Upper lobe of left lung (tissue), 6 donors: ENCODE measurements around the gene TBC1D17. TPM values are rescaled to one million over a fixed set of nuclear protein-coding genes. Genes with fewer than 3 reads are reported as not detected.

Experiments used
- ATAC-seq, 2 donors: fragments of 200-7000 bp; cut with Tn5 transposase; one replicate each; pipeline ENCODE4 v1.9.1; 2022; ENCODE audit warnings: mild to moderate bottlenecking in 2 of 2, moderate library complexity in 2 of 2; ENCODE audit not compliant: low FRiP score in 2 of 2
- DNase-seq, 2 donors: peaks; one replicate each; pipeline ENCODE4 v3.0.0-alpha.2; 2019 to 2020
- H3K27ac ChIP-seq, 4 donors: fragments of 200-600 bp; sonication (generic); one replicate each; pipeline ENCODE4 v1.5.1; 2016 to 2019
- H3K27me3 ChIP-seq, 4 donors: fragments of 200-600 bp; sonication (generic); one replicate each; pipeline ENCODE4 v1.5.1; 2017 to 2019
- H3K36me3 ChIP-seq, 4 donors: fragments of 200-600 bp; sonication (generic); one replicate each; pipeline ENCODE4 v1.5.1; 2016 to 2019
- H3K4me1 ChIP-seq, 4 donors: fragments of 200-600 bp; sonication (generic); one replicate each; pipeline ENCODE4 v1.5.1; 2018 to 2019
- H3K4me3 ChIP-seq, 4 donors: fragments of 200-600 bp; sonication (generic); one replicate each; pipeline ENCODE4 v1.5.1; 2017 to 2019; ENCODE audit warnings: mild to moderate bottlenecking in 2 of 4, moderate library complexity in 1 of 4
- H3K9me3 ChIP-seq, 4 donors: fragments of 200-600 bp; sonication (generic); one replicate each; pipeline ENCODE4 v1.5.1; 2018 to 2019
- EP300 ChIP-seq, 4 donors: sonication (generic); formaldehyde crosslinking; IDR thresholded peaks; one replicate each; pipeline ENCODE4 v1.5.1; 2017; ENCODE audit warnings: antibody characterized with exemption in 4 of 4, control low read depth in 2 of 4
- POLR2A ChIP-seq, 4 donors: fragments of 450-650 bp; IDR thresholded peaks; one replicate each; pipeline ENCODE4 v1.5.1; 2016 to 2017; ENCODE audit warnings: antibody characterized with exemption in 4 of 4, mild to moderate bottlenecking in 2 of 4
- POLR2AphosphoS5 ChIP-seq, 2 donors: sonication (generic); formaldehyde crosslinking; IDR thresholded peaks; one replicate each; pipeline ENCODE4 v1.5.1; 2017; ENCODE audit warnings: antibody characterized with exemption in 2 of 2
- WGBS, 2 donors: methylation state at CpG; one replicate each; pipeline ENCODE4 v1.1.5; 2017 to 2018; 5-methylcytosine and 5-hydroxymethylcytosine counted together
- total RNA-seq, 6 donors: library from RNA; depleted of rRNA in 4 of 6; stranded (reverse); fragments of >200 nt in 4 of 6; gene quantifications; one replicate each; pipeline versions ENCODE4 v1.1.0 to v1.2.1, GENCODE V29; 2016 to 2021
- TF ChIP-seq, protein P1 (sequence below), 6 experiments: fragments of 450-650 bp in 4 of 6; fragments of 200-600 bp in 2 of 6; sonication (generic) in 2 of 6; IDR thresholded peaks; one replicate each; pipeline ENCODE4 v1.5.1; 2016 to 2019; ENCODE audit warnings: antibody characterized with exemption in 6 of 6
- donor health status: DM: no; HTN: no; CAD: no; lungs with moderate emphysema.
- donor health status: DM: no; HTN: yes; CAD: no; lungs with severe emphysema.

The TBC1D17 gene
- total RNA-seq, 6 donors from 2014 or later = 22.9 to 140 (median 61.2) TPM

DNA sequence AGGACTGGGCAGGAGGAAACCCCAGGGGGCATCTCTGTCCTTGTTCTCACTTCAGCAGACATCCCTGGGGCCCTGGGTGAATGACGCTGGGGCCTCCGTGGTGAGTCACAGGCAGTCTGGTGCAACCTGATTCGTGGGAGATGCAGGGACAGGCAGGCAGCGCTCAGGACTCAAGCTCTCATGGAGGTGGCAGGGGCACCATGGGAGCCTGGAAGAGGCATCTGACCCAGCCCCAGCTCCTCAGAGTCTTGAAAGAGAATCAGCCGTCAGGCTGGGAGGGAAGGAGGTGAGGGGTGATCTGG lies 40.5 kb upstream of the TBC1D17 start:
- H3K4me1 ChIP-seq = peaks cover 0 to 2% (median 0%) of the 10 kb centered on the region in 4 donors
- DNase-seq (no peak), ATAC-seq (no peak)
- H3K27ac ChIP-seq = no peak overlapping the region
- peaks cover 15 to 93% (median 78%) of the 10 kb centered on the region in 4 donors for H3K36me3 ChIP-seq
- H3K9me3 ChIP-seq = no peaks in the 10 kb centered on the region
- WGBS, 2 donors = 88 to 97% methylated on average over 2 to 5 of the region's 5 CpGs
- no peaks in the 10 kb centered on the region for H3K27me3 ChIP-seq
- TF ChIP-seq EP300 (IDR thresholded peaks at IDR 0.05) (no peak), POLR2A (IDR thresholded peaks at IDR 0.05) (no peak), POLR2AphosphoS5 (IDR thresholded peaks at IDR 0.05) (no peak)
- TF ChIP-seq, protein P1, sequence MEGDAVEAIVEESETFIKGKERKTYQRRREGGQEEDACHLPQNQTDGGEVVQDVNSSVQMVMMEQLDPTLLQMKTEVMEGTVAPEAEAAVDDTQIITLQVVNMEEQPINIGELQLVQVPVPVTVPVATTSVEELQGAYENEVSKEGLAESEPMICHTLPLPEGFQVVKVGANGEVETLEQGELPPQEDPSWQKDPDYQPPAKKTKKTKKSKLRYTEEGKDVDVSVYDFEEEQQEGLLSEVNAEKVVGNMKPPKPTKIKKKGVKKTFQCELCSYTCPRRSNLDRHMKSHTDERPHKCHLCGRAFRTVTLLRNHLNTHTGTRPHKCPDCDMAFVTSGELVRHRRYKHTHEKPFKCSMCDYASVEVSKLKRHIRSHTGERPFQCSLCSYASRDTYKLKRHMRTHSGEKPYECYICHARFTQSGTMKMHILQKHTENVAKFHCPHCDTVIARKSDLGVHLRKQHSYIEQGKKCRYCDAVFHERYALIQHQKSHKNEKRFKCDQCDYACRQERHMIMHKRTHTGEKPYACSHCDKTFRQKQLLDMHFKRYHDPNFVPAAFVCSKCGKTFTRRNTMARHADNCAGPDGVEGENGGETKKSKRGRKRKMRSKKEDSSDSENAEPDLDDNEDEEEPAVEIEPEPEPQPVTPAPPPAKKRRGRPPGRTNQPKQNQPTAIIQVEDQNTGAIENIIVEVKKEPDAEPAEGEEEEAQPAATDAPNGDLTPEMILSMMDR (IDR thresholded peaks at IDR 0.05) = no peak
- no peak overlapping the region for H3K4me3 ChIP-seq

DNA sequence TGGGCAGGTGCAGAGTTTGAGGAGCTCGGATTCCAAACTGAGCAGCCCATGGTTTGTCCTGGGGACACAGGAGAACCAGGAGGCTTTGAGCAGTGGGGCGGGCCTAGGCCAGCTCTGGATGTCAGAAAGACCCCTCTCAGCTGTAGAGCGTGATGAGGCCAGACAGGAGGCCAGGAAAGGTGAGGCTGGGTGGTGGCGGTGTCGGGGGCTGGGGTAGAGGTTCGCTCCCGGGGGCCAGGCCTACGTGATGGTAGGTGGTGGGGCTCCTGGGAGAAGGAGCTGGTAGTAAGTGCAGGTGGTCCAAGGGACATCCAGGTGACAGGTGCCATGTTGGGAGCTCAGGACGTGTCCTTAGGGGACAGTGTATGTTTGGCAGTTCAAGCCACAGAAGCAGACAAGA lies 40.1 kb upstream of the TBC1D17 start:
- Histone ChIP-seq H3K36me3 (peaks cover 10 to 88% (median 74%) of the 10 kb centered on the region in 4 donors), H3K4me3 (no peak overlapping the region), H3K27me3 (no peaks in the 10 kb centered on the region), H3K4me1 (no peaks in the 10 kb centered on the region), H3K9me3 (no peaks in the 10 kb centered on the region), H3K27ac (no peak overlapping the region)
- WGBS, 2 donors = 94 to 99% methylated on average over 7 to 9 of the region's 9 CpGs
- TF ChIP-seq POLR2AphosphoS5 (IDR thresholded peaks at IDR 0.05) = no peak
- no peak for TF ChIP-seq POLR2A (IDR thresholded peaks at IDR 0.05)
- TF ChIP-seq EP300 (IDR thresholded peaks at IDR 0.05) = no peak
- TF ChIP-seq, protein P1 (IDR thresholded peaks at IDR 0.05) = no peak
- DNase-seq (no peak), ATAC-seq (no peak)

DNA sequence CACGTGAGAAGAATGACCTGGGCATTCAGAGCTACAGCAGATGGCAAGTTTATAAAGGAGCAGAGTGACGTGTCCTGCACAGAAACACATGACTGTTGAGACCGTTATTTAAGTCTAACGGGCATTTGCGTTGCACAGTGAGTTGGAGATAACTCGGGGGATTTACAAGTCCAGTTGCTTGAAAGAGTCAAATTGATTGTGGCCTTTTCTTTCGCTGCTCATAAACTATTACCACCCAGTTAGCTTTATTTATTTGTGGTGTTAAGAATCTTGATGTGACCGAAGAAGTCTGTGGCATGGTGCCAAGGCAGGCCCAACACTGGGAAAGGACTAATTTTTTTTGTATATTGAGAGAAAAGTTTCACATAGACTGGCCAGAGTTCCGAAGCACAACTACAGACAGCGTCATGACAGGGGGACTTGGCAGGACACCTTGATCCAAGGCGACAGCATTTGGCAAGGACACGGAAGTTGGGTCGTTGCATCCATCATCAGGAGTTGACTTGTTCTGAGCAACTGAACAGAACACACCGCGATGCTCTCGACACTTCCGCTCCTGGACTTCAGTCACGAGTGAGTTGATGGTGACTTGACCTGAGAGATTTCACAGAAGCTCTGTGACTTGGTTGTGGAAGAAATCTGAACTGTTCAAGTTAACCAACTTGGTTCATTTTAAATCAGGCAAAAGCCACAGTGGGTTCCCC lies 38.5 kb upstream of the TBC1D17 start:
- TF ChIP-seq POLR2A (IDR thresholded peaks at IDR 0.05) = no peak
- Histone ChIP-seq H3K4me3 (no peak overlapping the region), H3K36me3 (peaks cover 8 to 72% (median 59%) of the 10 kb centered on the region in 4 donors), H3K27ac (no peak overlapping the region), H3K4me1 (no peaks in the 10 kb centered on the region), H3K27me3 (no peaks in the 10 kb centered on the region), H3K9me3 (no peaks in the 10 kb centered on the region)
- ATAC-seq = no peak
- 88 to 89% methylated on average over 18 of the region's 18 CpGs for WGBS, 2 donors
- no peak for DNase-seq

DNA sequence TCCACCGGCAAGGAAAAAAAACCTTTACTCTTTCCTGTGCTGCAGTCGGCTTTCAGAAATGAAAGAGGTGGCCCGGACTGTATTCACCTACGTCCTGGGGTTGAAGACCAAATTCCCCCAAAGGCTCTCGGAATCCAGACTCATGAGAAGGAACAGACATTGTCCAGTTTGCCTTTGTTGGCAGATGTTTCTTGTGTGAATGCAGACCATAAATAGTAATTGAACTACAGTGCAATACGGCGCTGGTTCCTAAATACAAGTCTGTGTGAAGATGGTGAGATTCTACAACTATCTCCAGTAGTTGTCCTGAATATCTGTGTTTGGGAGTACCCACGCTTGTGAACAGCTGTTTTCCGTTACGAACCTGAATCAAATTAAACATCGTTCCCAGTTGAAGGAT lies 37.8 kb upstream of the TBC1D17 start:
- H3K4me3 ChIP-seq = no peak overlapping the region
- ATAC-seq (no peak), DNase-seq (no peak)
- no peak overlapping the region for H3K27ac ChIP-seq
- TF ChIP-seq POLR2A (IDR thresholded peaks at IDR 0.05) (no peak), POLR2AphosphoS5 (IDR thresholded peaks at IDR 0.05) (no peak), EP300 (IDR thresholded peaks at IDR 0.05) (no peak)
- TF ChIP-seq, protein P1 (IDR thresholded peaks at IDR 0.05) = no peak
- WGBS, 2 donors = 89 to 95% methylated on average over 11 of the region's 11 CpGs
- no peaks in the 10 kb centered on the region for H3K4me1 ChIP-seq
- no peaks in the 10 kb centered on the region for H3K9me3 ChIP-seq
- H3K36me3 ChIP-seq = peaks cover 7 to 65% (median 52%) of the 10 kb centered on the region in 4 donors
- no peaks in the 10 kb centered on the region for H3K27me3 ChIP-seq

DNA sequence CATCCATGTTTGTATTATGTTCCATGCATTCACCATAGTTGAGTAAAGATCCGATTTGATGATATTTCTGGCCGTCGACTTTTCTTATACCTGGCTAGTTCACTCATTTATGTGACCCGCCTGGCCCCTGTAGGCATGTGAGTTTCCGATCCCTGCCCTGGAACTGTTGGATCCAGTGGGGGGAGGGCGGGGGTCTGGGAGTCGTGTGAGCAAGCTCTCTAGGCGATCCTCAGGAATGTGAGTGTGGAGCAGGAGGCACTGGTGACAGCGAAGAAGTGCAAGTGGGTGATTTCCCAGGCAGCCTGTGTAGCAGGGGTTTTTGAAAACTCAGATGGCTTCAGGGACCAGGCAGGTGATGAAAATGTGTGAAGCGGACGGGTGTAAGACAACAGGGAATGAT lies 37.2 kb upstream of the TBC1D17 start:
- no peaks in the 10 kb centered on the region for H3K4me1 ChIP-seq
- H3K36me3 ChIP-seq = peaks cover 3 to 59% (median 46%) of the 10 kb centered on the region in 4 donors
- WGBS, 2 donors = 81 to 88% methylated on average over 11 of the region's 11 CpGs
- DNase-seq (no peak), ATAC-seq (no peak)
- no peaks in the 10 kb centered on the region for H3K27me3 ChIP-seq
- TF ChIP-seq, protein P1 (IDR thresholded peaks at IDR 0.05) = no peak
- TF ChIP-seq POLR2A (IDR thresholded peaks at IDR 0.05) = no peak
- no peak for TF ChIP-seq EP300 (IDR thresholded peaks at IDR 0.05)
- TF ChIP-seq POLR2AphosphoS5 (IDR thresholded peaks at IDR 0.05) = no peak
- H3K4me3 ChIP-seq = no peak overlapping the region
- no peak overlapping the region for H3K27ac ChIP-seq
- no peaks in the 10 kb centered on the region for H3K9me3 ChIP-seq
